ENCODE measurements around the gene CCR8. TPM values are rescaled to one million over a fixed set of nuclear protein-coding genes. Genes with fewer than 3 reads are reported as not detected.

Gene CCR8
- total RNA-seq, 1 donor from 2014 or later = not detected

DNA sequence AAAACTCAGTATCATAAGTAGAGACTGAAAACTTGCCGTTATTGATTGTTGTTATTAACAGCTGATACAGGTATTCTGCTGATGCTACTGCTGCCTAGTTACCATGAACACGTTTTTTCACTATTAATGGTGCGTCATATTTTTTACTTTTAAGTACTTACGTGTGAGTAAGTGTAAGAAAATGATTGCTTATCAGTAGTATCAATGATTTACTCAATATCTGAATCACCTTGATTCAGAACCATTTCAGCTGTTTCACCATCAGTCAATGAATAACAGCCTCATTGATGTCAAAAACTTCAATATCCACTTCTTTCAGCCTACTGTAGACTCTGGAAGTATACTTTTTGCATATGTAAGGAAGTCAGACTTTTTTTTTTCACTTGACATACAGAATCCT is 4.7 kb downstream of the CCR8 start:
- Histone ChIP-seq H3K27me3 (no peaks in the 10 kb centered on the region), H3K9me3 (no peaks in the 10 kb centered on the region), H3K36me3 (no peaks in the 10 kb centered on the region), H3K4me3 (no peak overlapping the region), H3K4me1 (no peaks in the 10 kb centered on the region), H3K27ac (no peak overlapping the region)
- intact Hi-C loops (cut with DNase I) = no loop called here
- DNase-seq (ENCODE audit: extremely low spot score in 2 of 2) = no peak
- TF ChIP-seq POLR2AphosphoS5 (IDR thresholded peaks at IDR 0.05; ENCODE audit: insufficient read depth in 1 of 2, low read depth in 1 of 2) (no peak), POLR2A (IDR thresholded peaks at IDR 0.05) (no peak)
- TF ChIP-seq, protein P1, sequence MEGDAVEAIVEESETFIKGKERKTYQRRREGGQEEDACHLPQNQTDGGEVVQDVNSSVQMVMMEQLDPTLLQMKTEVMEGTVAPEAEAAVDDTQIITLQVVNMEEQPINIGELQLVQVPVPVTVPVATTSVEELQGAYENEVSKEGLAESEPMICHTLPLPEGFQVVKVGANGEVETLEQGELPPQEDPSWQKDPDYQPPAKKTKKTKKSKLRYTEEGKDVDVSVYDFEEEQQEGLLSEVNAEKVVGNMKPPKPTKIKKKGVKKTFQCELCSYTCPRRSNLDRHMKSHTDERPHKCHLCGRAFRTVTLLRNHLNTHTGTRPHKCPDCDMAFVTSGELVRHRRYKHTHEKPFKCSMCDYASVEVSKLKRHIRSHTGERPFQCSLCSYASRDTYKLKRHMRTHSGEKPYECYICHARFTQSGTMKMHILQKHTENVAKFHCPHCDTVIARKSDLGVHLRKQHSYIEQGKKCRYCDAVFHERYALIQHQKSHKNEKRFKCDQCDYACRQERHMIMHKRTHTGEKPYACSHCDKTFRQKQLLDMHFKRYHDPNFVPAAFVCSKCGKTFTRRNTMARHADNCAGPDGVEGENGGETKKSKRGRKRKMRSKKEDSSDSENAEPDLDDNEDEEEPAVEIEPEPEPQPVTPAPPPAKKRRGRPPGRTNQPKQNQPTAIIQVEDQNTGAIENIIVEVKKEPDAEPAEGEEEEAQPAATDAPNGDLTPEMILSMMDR (IDR thresholded peaks at IDR 0.05) = no peak

DNA sequence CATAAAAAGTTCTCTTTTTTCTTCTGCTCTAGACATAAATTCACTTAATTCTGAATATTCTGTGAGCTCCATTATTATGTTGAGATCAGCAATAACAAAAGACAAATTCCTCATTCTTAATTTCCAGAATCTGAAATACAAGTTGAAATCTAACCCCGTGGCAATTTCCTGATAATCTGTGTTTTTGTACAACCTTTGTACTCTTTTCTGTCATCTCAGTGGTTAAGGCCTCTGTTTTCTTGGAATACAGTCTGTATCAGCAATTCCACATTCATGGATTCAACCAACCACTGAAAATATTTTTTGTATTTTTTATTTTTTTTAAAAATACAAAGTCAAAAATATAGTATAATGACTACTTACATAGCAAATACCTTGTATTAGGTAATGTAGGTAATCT is 8.7 kb downstream of the CCR8 start:
- intact Hi-C loops (cut with DNase I) = no loop called here
- no peaks in the 10 kb centered on the region for H3K4me1 ChIP-seq
- no peak overlapping the region for H3K4me3 ChIP-seq
- H3K36me3 ChIP-seq = no peaks in the 10 kb centered on the region
- TF ChIP-seq POLR2A (IDR thresholded peaks at IDR 0.05) = no peak
- TF ChIP-seq POLR2AphosphoS5 (IDR thresholded peaks at IDR 0.05; ENCODE audit: insufficient read depth in 1 of 2, low read depth in 1 of 2) = no peak
- TF ChIP-seq, protein P1 (IDR thresholded peaks at IDR 0.05) = no peak
- no peaks in the 10 kb centered on the region for H3K9me3 ChIP-seq
- no peaks in the 10 kb centered on the region for H3K27me3 ChIP-seq
- DNase-seq (ENCODE audit: extremely low spot score in 2 of 2) = no peak
- H3K27ac ChIP-seq = no peak overlapping the region

DNA sequence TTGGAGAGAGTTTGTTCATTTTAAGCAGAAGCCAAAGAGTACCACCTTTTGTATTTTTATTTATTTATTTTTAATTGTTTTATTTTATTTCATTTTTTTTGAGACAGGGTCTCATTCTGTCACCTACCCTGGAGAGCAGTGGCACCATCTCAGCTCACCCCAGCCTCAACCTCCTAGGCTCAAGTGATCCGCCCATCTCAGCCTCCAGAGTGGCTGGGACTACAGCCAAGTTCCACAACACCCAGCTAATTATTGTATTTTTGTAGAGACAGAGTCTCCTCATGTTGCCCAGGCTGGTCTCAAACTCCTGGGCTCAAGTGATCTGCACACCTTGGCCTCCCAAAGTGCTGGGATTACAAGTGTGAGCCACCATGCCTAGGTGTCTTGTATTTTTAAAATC is 9.6 kb downstream of the CCR8 start:
- no peak overlapping the region for H3K4me3 ChIP-seq
- no peaks in the 10 kb centered on the region for H3K9me3 ChIP-seq
- TF ChIP-seq, protein P1 (IDR thresholded peaks at IDR 0.05) = no peak
- no peak for TF ChIP-seq POLR2A (IDR thresholded peaks at IDR 0.05)
- no peak for TF ChIP-seq POLR2AphosphoS5 (IDR thresholded peaks at IDR 0.05; ENCODE audit: insufficient read depth in 1 of 2, low read depth in 1 of 2)
- intact Hi-C loops (cut with DNase I) = no loop called here
- no peaks in the 10 kb centered on the region for H3K27me3 ChIP-seq
- no peaks in the 10 kb centered on the region for H3K36me3 ChIP-seq
- no peak overlapping the region for H3K27ac ChIP-seq
- no peaks in the 10 kb centered on the region for H3K4me1 ChIP-seq
- DNase-seq (ENCODE audit: extremely low spot score in 2 of 2) = no peak

DNA sequence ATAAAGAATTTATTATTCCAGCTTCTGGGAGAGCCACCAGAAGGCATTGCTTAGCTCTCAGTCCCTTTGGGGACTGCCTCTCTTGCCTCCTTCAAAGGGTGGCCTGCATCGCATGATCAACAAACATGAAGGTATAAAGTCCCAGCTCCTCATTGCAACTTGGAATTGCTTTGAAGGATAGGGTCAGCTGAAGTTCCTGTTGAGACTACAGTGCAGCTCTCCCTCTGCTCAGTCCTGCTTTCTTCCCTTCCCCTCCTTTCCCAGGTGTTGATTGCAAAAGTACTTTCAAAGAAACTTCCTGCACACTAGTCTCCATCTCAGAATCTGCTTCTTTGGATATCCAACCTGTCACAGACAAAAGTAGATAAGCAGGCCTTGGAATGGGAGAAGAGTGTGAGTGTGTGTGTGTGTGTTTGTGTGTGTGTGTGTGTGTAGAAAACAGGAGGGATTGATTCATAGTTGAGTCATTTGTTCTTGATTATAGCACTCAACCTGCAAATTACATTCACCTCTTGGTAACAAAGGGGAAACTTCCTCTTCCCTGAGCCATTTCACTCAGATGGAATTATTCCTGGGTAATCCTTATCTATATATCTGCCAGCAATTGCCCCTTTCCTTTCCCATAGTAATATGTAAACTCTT is 13.7 kb downstream of the CCR8 start:
- no peak for DNase-seq (ENCODE audit: extremely low spot score in 2 of 2)
- TF ChIP-seq, protein P1 (IDR thresholded peaks at IDR 0.05) = no peak
- TF ChIP-seq POLR2AphosphoS5 (IDR thresholded peaks at IDR 0.05; ENCODE audit: insufficient read depth in 1 of 2, low read depth in 1 of 2) (no peak), POLR2A (IDR thresholded peaks at IDR 0.05) (no peak)
- no peak overlapping the region for H3K27ac ChIP-seq
- no peak overlapping the region for H3K4me3 ChIP-seq
- H3K9me3 ChIP-seq = no peaks in the 10 kb centered on the region
- intact Hi-C loops (cut with DNase I) = no loop called here
- no peaks in the 10 kb centered on the region for H3K4me1 ChIP-seq
- no peaks in the 10 kb centered on the region for H3K27me3 ChIP-seq
- H3K36me3 ChIP-seq = no peaks in the 10 kb centered on the region

DNA sequence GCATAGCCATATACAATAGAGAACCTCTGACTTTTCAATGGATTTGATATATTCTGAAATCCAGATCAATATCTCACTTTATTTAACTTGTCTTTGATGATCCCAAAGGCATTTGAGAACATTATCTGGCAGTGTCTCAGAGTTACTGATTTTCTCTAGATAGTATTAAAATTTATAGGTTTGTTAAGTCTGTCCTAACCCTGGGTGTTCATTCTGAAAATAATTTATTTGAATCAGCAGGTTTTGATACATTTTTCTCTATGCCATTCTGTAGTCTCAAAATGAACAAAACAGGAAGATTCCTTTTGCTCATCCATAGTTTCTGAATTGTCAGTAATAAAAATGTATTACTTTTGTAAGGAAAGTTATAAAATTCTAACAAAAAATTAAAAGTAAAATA is 14.3 kb downstream of the CCR8 start:
- intact Hi-C loops (cut with DNase I) = no loop called here
- no peaks in the 10 kb centered on the region for H3K4me1 ChIP-seq

More for the DNA sequence above, 14.3 kb downstream of the CCR8 start:
- no peak overlapping the region for H3K4me3 ChIP-seq
- TF ChIP-seq POLR2A (IDR thresholded peaks at IDR 0.05) (no peak), POLR2AphosphoS5 (IDR thresholded peaks at IDR 0.05; ENCODE audit: insufficient read depth in 1 of 2, low read depth in 1 of 2) (no peak)
- TF ChIP-seq, protein P1 (IDR thresholded peaks at IDR 0.05) = no peak
- H3K36me3 ChIP-seq = no peaks in the 10 kb centered on the region
- no peak for DNase-seq (ENCODE audit: extremely low spot score in 2 of 2)
- no peaks in the 10 kb centered on the region for H3K27me3 ChIP-seq
- no peaks in the 10 kb centered on the region for H3K9me3 ChIP-seq
- no peak overlapping the region for H3K27ac ChIP-seq

All from vagina (tissue), 2 donors.